Smooth muscle cell of bladder (primary cell): ENCODE data around the gene SLC35B1. TPM values are rescaled to one million over a fixed set of nuclear protein-coding genes. Genes with fewer than 3 reads are reported as not detected.

ENCODE experiments used
- total RNA-seq: library from RNA; depleted of rRNA; stranded (reverse); fragments of >200 nt; gene quantifications from 2 replicates; pipeline ENCODE4 v1.2.3, GENCODE V29; 2014

The SLC35B1 gene
- total RNA-seq, result 59.7 and 62.9 TPM in 2 replicates

GRCh38 chr17:49707608-49708514 lies at the start of gene SLC35B1:
TSS of gene SLC35B1 (minus strand) at chr17:49707964. CDS start at chr17:49707833, 131 bp downstream.

GRCh38 chr17:49677933-49678847 lies 29.6 kb downstream of the SLC35B1 start, which contains the start of gene SPOP:
TSS of gene SPOP (minus strand) at chr17:49678097. CDS start at chr17:49622810, 55,287 bp downstream.

Other genes with a start within 250 kb of the SLC35B1 start
- gene NGFR, start 212.7 kb downstream of the SLC35B1 start, total RNA-seq, result 0.14 and 0.18 TPM in 2 replicates
- 0.14 and 0.55 TPM in 2 replicates for gene NXPH3, start 132.1 kb downstream of the SLC35B1 start, total RNA-seq
- 91.9 and 107 TPM in 2 replicates for gene SPOP, start 29.9 kb downstream of the SLC35B1 start, total RNA-seq
- gene FAM117A, start 56.2 kb upstream of the SLC35B1 start, total RNA-seq, result 1.8 TPM in 2 replicates
- 20.9 and 27.5 TPM in 2 replicates for gene KAT7, start 80.7 kb upstream of the SLC35B1 start, total RNA-seq
- gene TAC4, start 140.1 kb upstream of the SLC35B1 start, total RNA-seq, result not detected in 2 replicates